Measurements from ENCODE around the gene CD48.
"Not testable (repeated sequence)": the region's sequence is repeated elsewhere in the genome, so short reads cannot be mapped to it uniquely, and the experiment has no call there.

The CD48 gene

GRCh38 chr1:160672789-160673695 lies 38.6 kb downstream of the CD48 start:
- DNase-seq, result no peak

- no peak for DNase-seq
These were observed 39.8 kb downstream of the CD48 start for GRCh38 chr1:160671603-160672517.

DNA sequence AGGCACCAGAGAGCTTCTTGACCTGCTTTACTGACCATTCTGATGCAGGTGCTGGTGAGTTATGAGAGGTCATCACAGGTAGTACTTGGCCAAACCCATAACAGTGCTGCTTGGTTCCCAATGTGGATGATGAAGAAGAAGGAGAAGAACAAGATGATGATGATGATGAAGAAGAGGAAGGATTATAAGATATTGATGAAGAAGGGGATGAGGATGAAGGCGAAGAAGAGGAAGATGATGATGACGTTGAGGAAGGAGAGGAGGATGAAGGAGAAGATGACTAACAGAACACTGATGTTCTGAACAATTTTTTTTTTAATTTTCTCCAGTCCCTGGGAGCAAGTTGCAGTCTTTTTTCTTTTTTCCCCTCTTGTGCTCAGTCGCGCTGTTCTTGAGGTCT lies 40.9 kb downstream of the CD48 start:
- DNase-seq, result no peak

DNA sequence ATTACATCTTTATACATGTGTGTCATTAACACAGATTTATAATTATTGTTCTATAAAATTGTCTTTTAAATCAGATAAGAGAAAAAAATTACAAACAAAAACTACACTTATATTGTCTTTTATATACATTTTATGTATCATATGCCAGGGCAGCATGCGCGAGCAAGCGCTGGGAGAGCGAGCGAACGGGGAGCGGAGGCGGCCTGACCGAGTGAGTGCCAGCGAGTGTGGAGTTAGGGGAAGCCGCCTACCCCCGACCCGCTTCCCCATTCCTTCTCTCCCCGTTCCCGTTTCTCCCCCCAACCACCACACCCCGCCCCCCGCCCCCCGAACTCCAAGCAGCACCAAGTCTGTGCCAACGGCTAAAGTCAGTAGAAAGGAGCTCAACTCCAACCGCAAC lies 41.8 kb downstream of the CD48 start:
- DNase-seq, result no peak

GRCh38 chr1:160669276-160669675 lies 42.3 kb downstream of the CD48 start:
- DNase-seq, result no peak

GRCh38 chr1:160667896-160668295 lies 43.7 kb downstream of the CD48 start:
- no peak for DNase-seq

- no peak for DNase-seq
These were observed 45.6 kb downstream of the CD48 start for GRCh38 chr1:160666079-160666442.

GRCh38 chr1:160665330-160666078 lies 46.1 kb downstream of the CD48 start:
- no peak for DNase-seq

DNA sequence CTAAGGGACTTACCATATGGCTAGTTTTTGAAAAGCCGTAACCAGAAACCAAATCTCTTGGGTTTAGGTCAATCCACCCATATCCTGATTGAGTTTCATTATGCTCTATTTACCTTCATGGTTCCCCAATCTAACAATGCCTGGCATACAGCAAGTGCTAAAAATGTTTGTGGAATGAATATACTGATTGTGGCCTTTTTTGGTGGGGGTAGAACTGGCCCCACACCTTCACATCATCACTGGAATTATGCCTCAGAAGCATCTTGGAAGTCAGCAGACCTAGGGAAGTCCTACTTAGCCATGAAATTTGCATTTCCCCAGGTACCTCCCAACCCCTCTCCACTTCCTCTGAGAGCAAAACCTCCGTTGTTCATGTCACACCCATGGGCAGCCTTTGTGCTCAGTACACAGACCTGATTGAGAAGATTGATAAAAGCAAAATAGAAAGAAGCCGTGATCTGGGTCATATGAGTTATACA lies 47.0 kb downstream of the CD48 start:
- no peak for DNase-seq

DNA sequence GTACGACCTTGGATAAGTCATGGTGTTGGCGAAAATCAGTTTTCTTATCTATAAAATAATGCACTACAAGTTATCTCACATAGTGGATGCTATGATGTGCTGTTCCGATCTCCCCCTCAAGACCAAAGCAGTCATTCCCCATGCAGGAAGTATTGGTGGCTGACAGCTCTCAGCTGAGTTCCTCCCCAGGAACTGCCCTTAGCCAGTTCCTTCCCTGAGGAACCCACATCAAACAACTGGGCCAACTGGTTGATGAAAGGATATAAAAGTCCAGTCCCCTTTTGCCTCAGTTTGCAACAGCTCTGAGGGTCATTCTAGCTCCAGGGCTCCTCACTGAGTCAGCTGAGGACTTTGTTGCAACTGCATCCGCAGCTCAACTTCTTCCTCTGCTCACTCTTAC lies 48.7 kb downstream of the CD48 start:
- DNase-seq, result no peak

DNA sequence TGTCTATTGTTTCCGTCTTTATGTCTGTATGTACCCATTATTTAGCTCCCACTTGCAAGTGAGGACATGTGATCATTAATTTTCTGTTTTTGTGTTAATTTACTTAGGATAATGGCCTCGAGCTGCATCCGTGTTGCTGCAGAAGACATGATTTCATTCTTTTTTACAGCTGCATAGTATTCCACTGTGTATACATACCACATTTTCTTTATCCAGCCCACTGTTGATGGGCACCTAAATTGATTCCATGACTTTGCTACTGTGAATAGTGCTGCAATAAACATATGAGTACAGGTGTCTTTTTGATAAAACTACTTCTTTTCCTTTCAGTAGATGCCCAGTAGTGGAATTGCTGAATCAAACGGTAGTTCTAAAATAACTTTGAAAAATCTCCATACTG lies 52.1 kb downstream of the CD48 start:
- no peak for DNase-seq

DNA sequence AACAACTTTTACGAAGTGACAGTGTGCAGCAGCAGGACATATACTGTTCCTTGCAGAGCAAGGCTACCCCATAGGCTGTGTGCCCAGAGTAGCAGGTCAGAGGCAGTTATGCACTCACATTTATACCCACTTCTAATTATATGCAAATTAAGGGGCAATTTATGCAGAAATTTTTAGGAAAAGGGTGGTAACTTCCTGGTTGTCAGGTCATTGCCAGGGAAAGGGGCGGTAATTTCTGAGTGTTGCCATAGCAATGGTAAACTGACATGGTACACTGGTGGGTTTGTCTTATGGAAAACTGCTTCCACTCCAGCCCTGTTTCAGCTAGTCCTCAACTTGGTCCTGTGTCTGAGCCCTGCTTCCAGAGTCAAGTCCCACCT lies 52.8 kb downstream of the CD48 start:
- DNase-seq, result no peak

DNA sequence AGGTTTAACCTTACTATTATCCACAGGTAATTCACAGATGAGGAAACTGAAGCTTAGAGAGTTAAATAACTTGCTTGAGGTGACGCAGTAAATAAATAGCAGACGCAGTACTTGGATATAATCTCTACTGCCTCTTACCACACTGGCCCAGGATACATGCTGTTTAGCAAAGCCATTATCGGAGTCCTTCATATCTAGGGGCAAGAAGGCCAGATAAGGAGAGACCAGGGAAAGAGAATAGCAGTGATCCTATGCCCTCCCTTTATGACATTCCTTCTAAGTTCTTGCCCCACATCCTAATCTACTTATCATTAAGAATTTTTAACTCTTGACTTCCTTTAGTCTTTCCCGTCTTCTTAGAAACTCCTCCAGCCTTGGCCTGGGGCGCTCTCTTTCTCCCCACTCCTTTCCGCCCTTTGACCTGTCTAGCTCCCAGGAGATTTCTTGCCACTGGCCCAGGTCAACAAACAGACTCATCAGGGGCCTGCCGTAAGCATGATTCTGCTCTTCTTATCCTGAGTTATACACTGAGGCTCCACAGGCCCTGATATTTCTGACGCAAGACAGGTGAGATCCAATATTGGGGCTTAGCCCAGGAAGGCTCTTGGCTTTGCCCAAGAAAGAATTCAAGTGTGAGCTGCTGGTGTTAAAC lies 53.3 kb downstream of the CD48 start:
- no peak for DNase-seq

- DNase-seq, result no peak
These were observed 54.3 kb downstream of the CD48 start for GRCh38 chr1:160657250-160657781.

DNA sequence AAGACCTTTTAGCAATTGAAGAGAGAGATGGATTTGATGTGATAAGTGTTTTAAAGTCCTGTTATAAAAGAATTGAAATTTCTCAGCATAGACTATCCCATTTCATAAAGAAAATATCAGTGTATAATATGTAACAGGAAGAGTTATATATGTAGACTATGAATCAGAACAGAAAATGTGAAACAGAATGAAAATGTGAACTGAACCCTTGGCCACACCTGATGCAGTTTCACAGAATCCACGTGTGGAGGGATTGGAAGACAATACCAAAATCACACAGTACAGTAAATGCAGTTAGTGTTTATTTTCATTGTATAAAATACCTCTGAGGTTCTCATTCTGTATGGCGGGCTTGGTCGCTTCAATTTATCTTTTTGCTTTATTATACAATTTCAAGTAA lies 54.9 kb downstream of the CD48 start:
- DNase-seq, result no peak

GRCh38 chr1:160653620-160654016 lies 58.0 kb downstream of the CD48 start:
- DNase-seq, result no peak

DNA sequence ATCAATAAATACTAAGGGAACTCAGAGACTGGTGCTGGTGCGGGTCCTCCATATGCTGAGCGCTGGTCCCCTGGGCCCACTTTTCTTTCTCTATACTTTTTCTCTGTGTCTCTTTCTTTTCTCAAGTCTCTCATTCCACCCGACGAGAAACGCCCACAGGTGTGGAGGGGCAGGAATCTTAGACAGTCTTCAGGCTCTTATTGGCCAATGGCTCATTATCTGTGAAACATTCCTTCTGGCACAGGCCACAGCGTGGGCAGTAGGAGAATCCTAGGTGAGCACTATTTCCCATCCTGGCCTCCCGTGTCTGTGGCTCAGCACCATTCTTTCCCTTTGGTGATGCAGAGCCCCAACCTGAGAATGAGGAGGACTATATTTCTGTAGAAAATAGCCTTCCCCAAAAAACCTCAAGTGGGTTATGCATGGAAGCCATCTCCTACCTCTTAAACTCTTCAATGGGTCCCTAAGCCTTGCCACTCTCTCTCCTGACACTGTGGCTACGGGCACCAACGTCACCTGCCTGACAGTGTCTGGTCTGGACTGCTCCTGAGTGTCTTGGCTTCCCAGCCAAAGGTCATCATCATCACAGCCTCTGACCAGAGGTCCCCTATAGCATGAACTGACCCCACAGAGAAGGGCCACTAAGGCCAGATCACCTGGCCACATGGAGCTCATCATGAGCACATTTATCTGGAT lies 58.5 kb downstream of the CD48 start:
- DNase-seq, result no peak

DNA sequence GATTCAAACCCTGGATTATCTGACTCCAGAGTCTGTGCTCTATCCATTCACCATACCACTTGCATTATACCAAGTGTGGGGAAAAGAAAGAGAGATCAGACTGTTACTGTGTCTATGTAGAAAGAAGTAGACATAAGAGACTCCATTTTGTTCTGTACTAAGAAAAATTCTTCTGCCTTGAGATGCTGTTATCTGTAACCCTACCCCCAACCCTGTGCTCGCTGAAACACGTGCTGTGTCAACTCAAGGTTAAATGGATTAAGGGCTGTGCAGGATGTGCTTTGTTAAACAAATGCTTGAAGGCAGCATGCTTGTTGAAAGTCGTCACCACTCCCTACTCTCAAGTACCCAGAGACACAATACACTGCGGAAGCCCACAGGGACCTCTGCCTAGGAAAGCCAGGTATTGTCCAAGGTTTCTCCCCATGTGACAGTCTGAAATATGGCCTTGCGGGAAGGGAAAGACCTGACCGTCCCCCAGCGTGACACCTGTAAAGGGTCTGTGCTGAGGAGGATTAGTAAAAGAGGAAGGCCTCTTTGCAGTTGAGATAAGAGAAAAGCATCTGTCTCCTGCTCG lies 59.5 kb downstream of the CD48 start:
- not testable (repeated sequence) for DNase-seq

- DNase-seq, result no peak
These were observed 60.1 kb downstream of the CD48 start for GRCh38 chr1:160651433-160652064.

GRCh38 chr1:160647329-160647720 lies 64.3 kb downstream of the CD48 start:
- no peak for DNase-seq
